IPS-20b (cell line): ENCODE results near the gene FOXP1.

ENCODE experiments used
- H3K27ac ChIP-seq: one replicate; pipeline ENCODE4 v1.5.1; 2013; ENCODE audit warnings: low read length
- H3K27me3 ChIP-seq: 2 replicates; pipeline ENCODE4 v1.6.1; 2013; ENCODE audit warnings: mild to moderate bottlenecking, low read length, inconsistent platforms; ENCODE audit not compliant: insufficient read depth
- H3K36me3 ChIP-seq: 2 replicates; pipeline ENCODE4 v1.6.1; 2013; ENCODE audit warnings: low read depth, mild to moderate bottlenecking, inconsistent platforms, low read length, moderate library complexity; ENCODE audit not compliant: insufficient read depth
- H3K4me1 ChIP-seq: 2 replicates; pipeline ENCODE4 v1.6.1; 2013; ENCODE audit warnings: mild to moderate bottlenecking, control low read depth, inconsistent platforms, low read length, moderate library complexity; ENCODE audit not compliant: insufficient read depth
- H3K4me3 ChIP-seq: 2 replicates; pipeline ENCODE4 v1.5.1; 2013; ENCODE audit warnings: mild to moderate bottlenecking, low read length, inconsistent platforms
- H3K9ac ChIP-seq: 2 replicates; pipeline ENCODE4 v1.6.1; 2013; ENCODE audit warnings: low read depth, mild to moderate bottlenecking, inconsistent platforms, low read length, moderate library complexity
- H3K9me3 ChIP-seq: 2 replicates; pipeline ENCODE4 v1.6.1; 2013; ENCODE audit warnings: mild to moderate bottlenecking, low read depth, low read length, inconsistent platforms; ENCODE audit not compliant: insufficient read depth

FOXP1 gene

GRCh38 chr3:70952033-70952747 lies 631.3 kb downstream of the FOXP1 start:
- H3K27me3 ChIP-seq, result no peaks in the 10 kb centered on the region

DNA sequence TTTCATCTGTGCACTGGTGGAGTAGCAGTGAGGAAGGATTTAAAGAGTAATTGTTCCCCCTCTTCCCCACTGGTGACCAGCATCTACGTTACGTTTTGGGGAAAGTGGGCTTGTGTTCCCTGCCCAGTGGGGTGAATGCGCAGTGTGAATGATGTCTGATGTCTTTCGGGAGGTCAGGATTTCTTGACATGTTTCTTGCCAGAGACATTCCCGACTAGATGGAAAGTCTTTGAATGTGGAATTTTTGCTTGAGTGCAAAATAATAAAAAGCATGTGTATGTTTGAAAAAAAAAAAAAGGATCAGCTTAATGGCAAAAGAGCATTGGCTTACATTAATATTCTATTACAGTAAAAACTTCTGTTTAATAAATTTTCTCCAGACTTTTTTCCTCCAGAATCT lies 632.2 kb downstream of the FOXP1 start:
- H3K36me3 ChIP-seq, result no peaks in the 10 kb centered on the region
- no peak overlapping the region for H3K9ac ChIP-seq
- 0 out of 2 replicates have a peak, but pooled peaks cover 2% of the 10 kb centered on the region for H3K4me1 ChIP-seq
- no peak overlapping the region for H3K4me3 ChIP-seq
- H3K27me3 ChIP-seq, result no peaks in the 10 kb centered on the region
- H3K27ac ChIP-seq, result no peak overlapping the region
- no peaks in the 10 kb centered on the region for H3K9me3 ChIP-seq

More at GRCh38 chr3:70952033-70952747, 631.3 kb downstream of the FOXP1 start:
- H3K27ac ChIP-seq, result no peak overlapping the region
- no peaks in the 10 kb centered on the region for H3K9me3 ChIP-seq
- H3K9ac ChIP-seq, result no peak overlapping the region
- H3K4me1 ChIP-seq, result 0 out of 2 replicates have a peak, but pooled peaks cover 2% of the 10 kb centered on the region
- no peaks in the 10 kb centered on the region for H3K36me3 ChIP-seq
- no peak overlapping the region for H3K4me3 ChIP-seq

DNA sequence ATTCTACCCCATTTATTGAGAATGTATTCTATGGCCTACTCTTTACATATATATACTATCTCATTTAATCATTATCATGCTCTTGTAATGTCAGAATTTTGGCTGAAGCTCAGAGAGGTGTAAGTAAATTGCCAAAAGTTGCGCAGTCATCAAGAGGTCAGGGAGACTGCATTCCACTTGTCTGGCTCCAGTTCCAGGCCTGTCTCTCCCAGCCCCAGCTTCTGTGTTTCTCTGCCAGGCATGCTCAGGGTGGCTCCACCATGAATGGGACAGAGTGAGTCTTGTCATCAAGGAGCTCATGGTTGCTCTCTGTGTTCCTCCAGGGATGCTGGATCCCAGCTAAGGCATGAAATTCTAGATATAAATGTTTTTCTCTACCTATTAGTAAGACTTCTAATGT lies 635.9 kb downstream of the FOXP1 start:
- H3K36me3 ChIP-seq, result no peaks in the 10 kb centered on the region
- H3K4me1 ChIP-seq, result no peaks in the 10 kb centered on the region
- H3K27ac ChIP-seq, result no peak overlapping the region
- no peak overlapping the region for H3K4me3 ChIP-seq
- no peak overlapping the region for H3K9ac ChIP-seq
- H3K9me3 ChIP-seq, result no peaks in the 10 kb centered on the region
- no peaks in the 10 kb centered on the region for H3K27me3 ChIP-seq

GRCh38 chr3:70943886-70944285 lies 639.6 kb downstream of the FOXP1 start:
- Histone ChIP-seq H3K9me3 (no peaks in the 10 kb centered on the region), H3K9ac (no peak overlapping the region), H3K27ac (no peak overlapping the region), H3K27me3 (no peaks in the 10 kb centered on the region), H3K36me3 (no peaks in the 10 kb centered on the region), H3K4me3 (no peak overlapping the region), H3K4me1 (no peaks in the 10 kb centered on the region)

GRCh38 chr3:70933105-70933810 lies 650.3 kb downstream of the FOXP1 start:
- Histone ChIP-seq H3K27me3 (no peaks in the 10 kb centered on the region), H3K27ac (no peak overlapping the region), H3K4me1 (no peaks in the 10 kb centered on the region), H3K36me3 (no peaks in the 10 kb centered on the region), H3K9ac (no peak overlapping the region), H3K4me3 (no peak overlapping the region), H3K9me3 (no peaks in the 10 kb centered on the region)

DNA sequence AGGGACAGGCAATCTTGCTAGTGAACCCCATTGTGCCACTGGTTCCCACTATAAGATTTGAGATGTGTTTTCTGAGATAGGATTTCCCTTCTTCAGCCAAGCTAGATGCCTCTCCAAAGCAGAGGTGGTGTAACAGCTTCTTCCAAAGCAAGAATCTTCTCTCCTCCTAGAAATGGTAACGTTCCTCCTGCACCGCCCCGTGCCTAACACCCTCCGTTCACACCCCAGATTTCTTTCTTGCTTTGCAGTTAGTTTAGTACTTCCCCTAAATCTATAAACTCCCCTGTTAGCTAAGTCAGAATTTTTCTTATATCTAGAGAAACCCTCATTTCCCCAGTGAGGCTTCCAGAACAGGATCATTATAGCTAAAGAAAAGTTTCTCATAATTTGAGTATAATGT lies 653.5 kb downstream of the FOXP1 start:
- Histone ChIP-seq H3K27me3 (no peaks in the 10 kb centered on the region), H3K4me1 (no peaks in the 10 kb centered on the region), H3K9ac (no peak overlapping the region), H3K27ac (no peak overlapping the region), H3K4me3 (no peak overlapping the region), H3K9me3 (no peaks in the 10 kb centered on the region), H3K36me3 (no peaks in the 10 kb centered on the region)

DNA sequence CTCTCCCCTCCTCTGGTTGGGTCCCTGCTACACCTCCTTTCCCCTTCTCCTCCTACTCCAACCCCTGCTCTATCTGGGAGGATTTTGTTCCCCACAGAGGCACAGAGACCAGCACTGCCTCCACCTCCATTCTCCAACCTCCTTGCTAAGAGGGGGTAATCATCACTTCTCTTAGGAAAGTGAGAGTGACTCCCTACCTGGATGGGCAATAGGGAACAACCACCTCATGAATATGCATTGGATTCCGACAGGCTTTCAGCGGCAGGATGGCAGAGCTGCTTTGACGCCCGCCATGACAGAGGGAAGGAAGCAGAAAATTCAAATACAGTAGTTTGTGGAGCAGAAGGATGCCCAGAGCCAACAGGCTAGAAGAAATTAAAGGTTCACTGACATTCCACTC lies 656.3 kb downstream of the FOXP1 start:
- H3K4me1 ChIP-seq, result no peaks in the 10 kb centered on the region

GRCh38 chr3:70926835-70927234 lies 656.7 kb downstream of the FOXP1 start:
- H3K36me3 ChIP-seq, result no peaks in the 10 kb centered on the region

More for the DNA sequence above, 656.3 kb downstream of the FOXP1 start:
- no peaks in the 10 kb centered on the region for H3K36me3 ChIP-seq
- no peaks in the 10 kb centered on the region for H3K27me3 ChIP-seq
- H3K9me3 ChIP-seq, result no peaks in the 10 kb centered on the region
- no peak overlapping the region for H3K27ac ChIP-seq
- no peak overlapping the region for H3K9ac ChIP-seq
- no peak overlapping the region for H3K4me3 ChIP-seq

GRCh38 chr3:70919661-70920060 lies 663.9 kb downstream of the FOXP1 start:
- no peak overlapping the region for H3K27ac ChIP-seq
- H3K9me3 ChIP-seq, result no peaks in the 10 kb centered on the region
- H3K4me3 ChIP-seq, result no peak overlapping the region
- H3K36me3 ChIP-seq, result no peaks in the 10 kb centered on the region
- no peak overlapping the region for H3K9ac ChIP-seq
- no peaks in the 10 kb centered on the region for H3K4me1 ChIP-seq
- H3K27me3 ChIP-seq, result no peaks in the 10 kb centered on the region

More at GRCh38 chr3:70926835-70927234, 656.7 kb downstream of the FOXP1 start:
- no peak overlapping the region for H3K9ac ChIP-seq
- no peak overlapping the region for H3K27ac ChIP-seq
- no peak overlapping the region for H3K4me3 ChIP-seq
- H3K27me3 ChIP-seq, result no peaks in the 10 kb centered on the region
- no peaks in the 10 kb centered on the region for H3K4me1 ChIP-seq
- no peaks in the 10 kb centered on the region for H3K9me3 ChIP-seq

DNA sequence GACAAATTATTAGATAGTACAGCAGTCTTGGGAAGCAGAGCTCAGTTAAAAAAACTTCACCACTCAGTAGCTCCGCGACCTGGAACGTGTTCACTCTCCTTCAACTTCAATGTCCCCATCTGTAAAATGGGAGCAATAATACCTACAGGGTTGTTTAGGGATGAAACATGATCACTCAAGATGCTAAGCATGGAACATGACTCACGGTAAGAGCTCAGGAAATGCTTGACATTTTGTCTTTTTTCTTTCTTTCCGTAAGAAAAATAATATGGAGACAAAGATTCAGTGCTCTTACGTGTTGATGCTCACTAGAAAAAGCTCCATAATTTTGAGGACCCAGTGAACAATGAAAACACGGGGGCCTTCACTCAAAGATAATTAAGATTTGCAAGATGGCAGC lies 664.4 kb downstream of the FOXP1 start:
- H3K9me3 ChIP-seq, result no peaks in the 10 kb centered on the region
- no peaks in the 10 kb centered on the region for H3K36me3 ChIP-seq
- no peak overlapping the region for H3K9ac ChIP-seq
- no peaks in the 10 kb centered on the region for H3K27me3 ChIP-seq
- no peak overlapping the region for H3K4me3 ChIP-seq
- no peaks in the 10 kb centered on the region for H3K4me1 ChIP-seq
- H3K27ac ChIP-seq, result no peak overlapping the region

GRCh38 chr3:70916375-70917055 lies 667.0 kb downstream of the FOXP1 start:
- H3K36me3 ChIP-seq, result no peaks in the 10 kb centered on the region
- no peaks in the 10 kb centered on the region for H3K9me3 ChIP-seq
- H3K4me3 ChIP-seq, result no peak overlapping the region
- no peak overlapping the region for H3K27ac ChIP-seq
- no peaks in the 10 kb centered on the region for H3K27me3 ChIP-seq
- H3K9ac ChIP-seq, result no peak overlapping the region
- H3K4me1 ChIP-seq, result no peaks in the 10 kb centered on the region

DNA sequence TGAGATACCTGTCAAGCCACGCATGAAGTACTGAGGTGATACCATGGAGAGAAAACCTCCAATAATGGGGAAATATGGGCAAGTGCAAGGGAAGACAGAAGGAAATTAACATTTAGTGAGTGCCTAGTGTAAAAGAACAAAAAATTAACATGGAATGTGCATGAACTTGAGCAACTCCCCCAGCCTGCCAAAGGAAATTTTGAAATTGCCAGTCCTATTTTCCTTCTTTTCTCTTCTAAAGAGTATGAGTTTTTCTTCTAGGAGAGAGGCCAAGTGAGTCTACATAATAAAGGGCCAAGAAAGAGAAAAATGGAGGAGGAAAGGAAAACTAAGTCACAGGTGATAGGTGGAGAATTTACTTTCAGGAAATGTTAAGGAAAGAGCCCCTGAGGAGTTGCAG lies 668.7 kb downstream of the FOXP1 start:
- H3K27ac ChIP-seq, result no peak overlapping the region

More for the DNA sequence above, 668.7 kb downstream of the FOXP1 start:
- Histone ChIP-seq H3K9me3 (no peaks in the 10 kb centered on the region), H3K4me3 (no peak overlapping the region), H3K36me3 (no peaks in the 10 kb centered on the region), H3K9ac (no peak overlapping the region), H3K27me3 (no peaks in the 10 kb centered on the region), H3K4me1 (no peaks in the 10 kb centered on the region)
